Measurements from ENCODE around the gene CACNA2D3. TPM values are rescaled to one million over a fixed set of nuclear protein-coding genes. Genes with fewer than 3 reads are reported as not detected.

The CACNA2D3 gene
- polyA plus RNA-seq, 2 of the 4 experiments (the other 2 are of a cell fraction) = 0.04 to 0.05 TPM

GRCh38 chr3:54339608-54340007 lies 217.3 kb downstream of the CACNA2D3 start (continued):
- no peak for TF ChIP-seq TFCP2L1 (CRISPR knock-in tag; IDR thresholded peaks at IDR 0.05)

DNA sequence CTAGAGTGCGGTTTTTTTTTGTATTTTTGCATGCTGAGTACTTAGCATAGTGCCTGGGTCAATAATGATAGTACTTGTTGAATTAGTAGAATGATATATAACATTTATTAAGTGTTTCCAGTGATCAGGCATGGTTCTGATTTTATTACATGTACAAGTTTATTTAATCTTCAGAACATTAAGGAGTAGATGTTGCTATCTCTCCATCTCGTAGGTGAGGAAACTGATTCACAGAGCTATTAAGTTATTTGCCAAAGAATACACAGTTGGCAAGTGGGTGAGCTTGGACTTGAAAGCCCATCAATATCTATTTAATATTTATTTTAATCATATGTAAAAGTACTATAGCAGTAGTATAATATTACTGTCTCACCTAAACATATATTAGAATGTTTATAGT lies 219.5 kb downstream of the CACNA2D3 start:
- H3K27ac ChIP-seq = no peak overlapping the region
- TF ChIP-seq HDAC2 (IDR thresholded peaks at IDR 0.05) (no peak), ESRRA (IDR thresholded peaks at IDR 0.05; ENCODE audit: borderline replicate concordance, low read length) (no peak), KDM5A (IDR thresholded peaks at IDR 0.05) (no peak), RCOR1 (IDR thresholded peaks at IDR 0.05; ENCODE audit: low read depth, low read length) (no peak), EP300 (IDR thresholded peaks at IDR 0.05) (no peak)
- ChIA-PET CTCF (interaction anchor here (1.3 kb wide), 1 partner anchor 403 kb away, joined by 7 read pairs; no protein-coding TSS in a partner anchor), POLR2A (no interaction called here)
- no peak for ATAC-seq
- WGBS (ENCODE audit: missing lambda C conversion rate) = 4% methylated on average over 2 of the region's 2 CpGs
- no peaks in the 10 kb centered on the region for H3K9me3 ChIP-seq
- no peak overlapping the region for H3K4me2 ChIP-seq
- H3K4me3 ChIP-seq = no peak overlapping the region
- DNase-seq (ENCODE audit: low read depth in 1 of 2, low spot score in 1 of 2) = no peak
- no peaks in the 10 kb centered on the region for H3K4me1 ChIP-seq
- no peak for FAIRE-seq

- no peak for FAIRE-seq
- DNase-seq (ENCODE audit: low read depth in 1 of 2, low spot score in 1 of 2) = no peak
- TF ChIP-seq SREBF2 (IDR thresholded peaks at IDR 0.05) = no peak
- TF ChIP-seq KDM5A (IDR thresholded peaks at IDR 0.05) = no peak
- no peak for TF ChIP-seq NFE2L2 (conservative IDR thresholded peaks at IDR 0.05; ENCODE audit: low read length)
- no peak for TF ChIP-seq MAFK (IDR thresholded peaks at IDR 0.05; ENCODE audit: partially characterized antibody)
- TF ChIP-seq RARB (CRISPR knock-in tag; IDR thresholded peaks at IDR 0.05) = no peak
- TF ChIP-seq BCL3 (IDR thresholded peaks at IDR 0.05) = no peak
- TF ChIP-seq, protein P1, sequence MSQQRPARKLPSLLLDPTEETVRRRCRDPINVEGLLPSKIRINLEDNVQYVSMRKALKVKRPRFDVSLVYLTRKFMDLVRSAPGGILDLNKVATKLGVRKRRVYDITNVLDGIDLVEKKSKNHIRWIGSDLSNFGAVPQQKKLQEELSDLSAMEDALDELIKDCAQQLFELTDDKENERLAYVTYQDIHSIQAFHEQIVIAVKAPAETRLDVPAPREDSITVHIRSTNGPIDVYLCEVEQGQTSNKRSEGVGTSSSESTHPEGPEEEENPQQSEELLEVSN (IDR thresholded peaks at IDR 0.05; ENCODE audit: borderline replicate concordance, low read depth) = no peak
- no peak for TF ChIP-seq HDAC2 (IDR thresholded peaks at IDR 0.05)
- no peak for TF ChIP-seq CHD4 (IDR thresholded peaks at IDR 0.05; ENCODE audit: borderline replicate concordance)
- TF ChIP-seq JUN (IDR thresholded peaks at IDR 0.05) = no peak
- no peak for TF ChIP-seq HOXB5 (CRISPR knock-in tag; IDR thresholded peaks at IDR 0.05)
- no peak for TF ChIP-seq ESRRA (IDR thresholded peaks at IDR 0.05; ENCODE audit: borderline replicate concordance, low read length)
- no peaks in the 10 kb centered on the region for H3K9me3 ChIP-seq
- ChIA-PET POLR2A (no interaction called here), CTCF (no interaction called here)
- no peak for ATAC-seq
- WGBS (ENCODE audit: missing lambda C conversion rate) = 34% methylated on average over 8 of the region's 9 CpGs
- H3K4me1 ChIP-seq = no peaks in the 10 kb centered on the region
- H3K4me3 ChIP-seq = no peak overlapping the region
- no peak overlapping the region for H3K4me2 ChIP-seq
- no peak overlapping the region for H3K27ac ChIP-seq
Measured at GRCh38 chr3:54342676-54343075, 220.3 kb downstream of the CACNA2D3 start.

- Histone ChIP-seq H3K4me1 (no peaks in the 10 kb centered on the region), H3K27ac (no peak overlapping the region), H3K4me2 (no peak overlapping the region), H3K9me3 (no peaks in the 10 kb centered on the region), H3K4me3 (no peak overlapping the region)
- FAIRE-seq (no peak), ATAC-seq (no peak), DNase-seq (ENCODE audit: low read depth in 1 of 2, low spot score in 1 of 2) (no peak)
- POLR2A ChIA-PET = no interaction called here
- CTCF ChIA-PET = no interaction called here
- WGBS (ENCODE audit: missing lambda C conversion rate) = 7% methylated on average over 1 of the region's 1 CpG
- TF ChIP-seq CEBPB (IDR thresholded peaks at IDR 0.05) = no peak
- TF ChIP-seq CBX8 (IDR thresholded peaks at IDR 0.05) = no peak
- no peak for TF ChIP-seq REST (IDR thresholded peaks at IDR 0.05)
- TF ChIP-seq MYC (IDR thresholded peaks at IDR 0.05; ENCODE audit: borderline replicate concordance, low read length) = no peak
- TF ChIP-seq JUNB (IDR thresholded peaks at IDR 0.05) = no peak
- no peak for TF ChIP-seq RNF2 (IDR thresholded peaks at IDR 0.05; ENCODE audit: borderline replicate concordance, low read depth)
- no peak for TF ChIP-seq TP53 (CRISPR knock-in tag; IDR thresholded peaks at IDR 0.05)
- TF ChIP-seq GATA3 (IDR thresholded peaks at IDR 0.05; ENCODE audit: borderline replicate concordance) = no peak
- TF ChIP-seq RARB (CRISPR knock-in tag; IDR thresholded peaks at IDR 0.05) = no peak
- no peak for TF ChIP-seq ELK1 (IDR thresholded peaks at IDR 0.05; ENCODE audit: low read depth, low read length)
- TF ChIP-seq SREBF2 (IDR thresholded peaks at IDR 0.05) = no peak
- TF ChIP-seq HOXA7 (CRISPR knock-in tag; IDR thresholded peaks at IDR 0.05) = no peak
- TF ChIP-seq RAD21 (conservative IDR thresholded peaks at IDR 0.05 in 1 of 2, IDR thresholded peaks at IDR 0.05 in 1 of 2) = no peak
- TF ChIP-seq NPAS2 (CRISPR knock-in tag; IDR thresholded peaks at IDR 0.05; ENCODE audit: borderline replicate concordance) = no peak
- no peak for TF ChIP-seq CBX2 (IDR thresholded peaks at IDR 0.05; ENCODE audit: borderline replicate concordance, low read depth)
Measured at GRCh38 chr3:54343495-54343894, 221.1 kb downstream of the CACNA2D3 start.

Data from A549 (cell line).